ENCODE data around the gene ABRAXAS1. TPM values are rescaled to one million over a fixed set of nuclear protein-coding genes. Genes with fewer than 3 reads are reported as not detected.
A peak's percentile ranks its signal among the peaks of the same experiment; 100 is the strongest.

The ABRAXAS1 gene
- total RNA-seq, 1 experiment from 2014 or later: 24.7 TPM

DNA sequence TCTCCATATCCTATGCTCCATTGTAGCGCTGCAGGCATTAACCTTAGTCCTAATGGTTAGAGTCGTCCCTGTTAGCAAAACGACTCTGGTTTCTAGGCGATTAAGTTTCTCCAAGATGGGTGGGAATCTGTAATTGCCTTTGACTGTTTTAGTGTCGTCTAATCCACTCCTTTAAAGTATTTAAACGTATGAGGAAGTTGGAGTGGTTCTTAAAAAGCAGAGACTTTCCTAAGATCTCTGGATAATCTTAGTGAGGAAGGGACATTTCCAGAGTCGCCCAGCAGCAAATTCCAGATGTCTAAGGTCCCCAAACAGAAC lies 28.8 kb downstream of the ABRAXAS1 start:
- no peaks in the 10 kb centered on the region for H4K20me1 ChIP-seq (ENCODE audit: control insufficient read depth, insufficient read depth, insufficient read length)
- no peak overlapping the region for H4K8ac ChIP-seq (replicated peaks; ENCODE audit: insufficient read length, low read depth, low read length)
- no peak overlapping the region for H2BK120ac ChIP-seq (ENCODE audit: low read depth, low read length, poor library complexity, severe bottlenecking)
- peak overlapping the region; percentile 64 for H3K4me2 ChIP-seq (ENCODE audit: insufficient read depth, insufficient read length, low read length)
- H3K4me1 Mint-ChIP-seq: peaks cover 9 to 10% of the 10 kb centered on the region in 2 experiments
- no peak overlapping the region for H3K23ac ChIP-seq (ENCODE audit: insufficient read length, low read depth, low read length)
- no peak overlapping the region for H3K56ac ChIP-seq (ENCODE audit: insufficient read length, low read depth, low read length)
- no peak overlapping the region for H2AK5ac ChIP-seq (ENCODE audit: insufficient read length, low read length)
- H3K18ac ChIP-seq (ENCODE audit: insufficient read length, low read depth, low read length): no peak overlapping the region
- no peaks in the 10 kb centered on the region for H3K27me3 ChIP-seq (ENCODE audit: insufficient read depth, low read length)
- peak overlapping the region; percentile 74 for H3K9ac ChIP-seq (ENCODE audit: extremely low read depth, insufficient read length, low read length)
- H2BK12ac ChIP-seq (ENCODE audit: insufficient read length, low read depth, low read length): no peak overlapping the region
- no peaks in the 10 kb centered on the region for H3K79me1 ChIP-seq (ENCODE audit: insufficient read depth, low read depth, low read length, poor library complexity, severe bottlenecking)
- H3K9me3 ChIP-seq (ENCODE audit: control insufficient read depth, low read depth, low read length): no peaks in the 10 kb centered on the region
- peaks cover 1% of the 10 kb centered on the region; the same call in 1 of the 2 replicates for H3K79me2 ChIP-seq (ENCODE audit: insufficient read depth, low read length)
- peak overlapping the region; percentile 99 to 100 (median 100); a peak in 6 of 7 replicates for H3K27ac Mint-ChIP-seq
- no peaks in the 10 kb centered on the region for H3K9me3 Mint-ChIP-seq
- H2BK20ac ChIP-seq (ENCODE audit: low read depth, low read length, poor library complexity, severe bottlenecking): no peak overlapping the region
- no peak overlapping the region for H2BK15ac ChIP-seq (ENCODE audit: low read depth, low read length)
- no peak overlapping the region; the same call in 1 of the 2 replicates for H3K14ac ChIP-seq (ENCODE audit: insufficient read depth, low read length)
- H3K27ac ChIP-seq (ENCODE audit: insufficient read length, low read depth, low read length): peak overlapping the region; percentile 6
- H3K27me3 Mint-ChIP-seq (ENCODE audit: low read depth): no peaks in the 10 kb centered on the region
- H2AFZ ChIP-seq (ENCODE audit: low read length): no peak overlapping the region
- no peak for DNase-seq
- H3K36me3 Mint-ChIP-seq (ENCODE audit: insufficient read depth in 1 of 3, low read depth in 3 of 3): peaks cover 7 to 56% (median 48%) of the 10 kb centered on the region in 3 experiments; a peak in 6 of 7 replicates
- H3T11ph ChIP-seq (ENCODE audit: low read length): no peak overlapping the region
- no peak overlapping the region for H4K5ac ChIP-seq (ENCODE audit: insufficient read length, low read depth, low read length)
- no peak overlapping the region for H3K4ac ChIP-seq (ENCODE audit: low read depth, low read length)
- peaks cover 4% of the 10 kb centered on the region for H3K23me2 ChIP-seq (ENCODE audit: insufficient read length, low read depth, low read length, poor library complexity, severe bottlenecking)
- no peaks in the 10 kb centered on the region for H3K4me1 ChIP-seq (ENCODE audit: insufficient read depth, low read length)
- TF ChIP-seq, protein P1, sequence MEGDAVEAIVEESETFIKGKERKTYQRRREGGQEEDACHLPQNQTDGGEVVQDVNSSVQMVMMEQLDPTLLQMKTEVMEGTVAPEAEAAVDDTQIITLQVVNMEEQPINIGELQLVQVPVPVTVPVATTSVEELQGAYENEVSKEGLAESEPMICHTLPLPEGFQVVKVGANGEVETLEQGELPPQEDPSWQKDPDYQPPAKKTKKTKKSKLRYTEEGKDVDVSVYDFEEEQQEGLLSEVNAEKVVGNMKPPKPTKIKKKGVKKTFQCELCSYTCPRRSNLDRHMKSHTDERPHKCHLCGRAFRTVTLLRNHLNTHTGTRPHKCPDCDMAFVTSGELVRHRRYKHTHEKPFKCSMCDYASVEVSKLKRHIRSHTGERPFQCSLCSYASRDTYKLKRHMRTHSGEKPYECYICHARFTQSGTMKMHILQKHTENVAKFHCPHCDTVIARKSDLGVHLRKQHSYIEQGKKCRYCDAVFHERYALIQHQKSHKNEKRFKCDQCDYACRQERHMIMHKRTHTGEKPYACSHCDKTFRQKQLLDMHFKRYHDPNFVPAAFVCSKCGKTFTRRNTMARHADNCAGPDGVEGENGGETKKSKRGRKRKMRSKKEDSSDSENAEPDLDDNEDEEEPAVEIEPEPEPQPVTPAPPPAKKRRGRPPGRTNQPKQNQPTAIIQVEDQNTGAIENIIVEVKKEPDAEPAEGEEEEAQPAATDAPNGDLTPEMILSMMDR (conservative IDR thresholded peaks at IDR 0.05): no peak
- peak overlapping the region; percentile 98 to 100 for H3K4me3 Mint-ChIP-seq
- no CpG with 5 or more reads among the region's 7 CpGs for WGBS (ENCODE audit: extremely low coverage, insufficient read length, low lambda C conversion rate)
- H2BK5ac ChIP-seq (ENCODE audit: insufficient read length, low read length): no peak overlapping the region
- H4K91ac ChIP-seq (ENCODE audit: insufficient read length, low read depth, low read length): no peak overlapping the region
